Cerebellar nuclear complex (tissue), 1 donor: Measurements from ENCODE around the gene A3GALT2.

Experiments
- DNase-seq, 2 experiments: peaks; one replicate each; lab custom pipeline; 2025; lab: John Stamatoyannopoulos, UW

Gene A3GALT2

DNA sequence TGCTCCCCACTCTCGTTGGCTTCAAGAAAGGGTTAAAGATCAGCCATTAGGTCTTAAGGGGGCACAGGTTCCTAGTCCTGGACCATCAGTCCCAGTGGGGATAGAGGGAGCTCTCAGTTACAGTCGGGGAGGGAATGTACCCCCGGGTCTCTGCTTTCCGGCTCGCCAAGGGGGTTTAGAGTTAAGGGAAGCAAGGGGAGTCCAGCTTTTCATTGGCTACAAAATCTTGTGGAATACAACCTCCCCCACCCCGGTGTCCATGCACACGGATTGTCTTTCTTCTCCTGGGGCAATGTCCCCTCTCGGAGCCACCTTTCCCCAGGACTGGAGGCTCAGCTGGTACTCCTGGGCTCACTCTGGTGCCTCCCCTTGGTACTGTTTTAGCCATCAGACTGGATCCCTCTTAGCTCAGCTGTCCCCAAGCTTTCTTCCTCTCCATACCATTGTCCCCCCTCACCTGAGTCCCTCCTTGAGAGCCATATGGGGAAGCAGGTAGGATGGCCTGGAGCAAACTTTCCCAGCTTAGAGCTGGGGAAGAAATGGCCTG lies at the start of gene A3GALT2:
Gene A3GALT2 (minus strand): TSS at position 480 of the 547 bp plus-strand sequence. CDS start 0 bp downstream, at position 480.
- DNase-seq, result no peak

- DNase-seq, result peak in 1 of 2 experiments; percentile 21
These were observed 49.4 kb upstream of the A3GALT2 start for GRCh38 chr1:33370301-33370700.

DNA sequence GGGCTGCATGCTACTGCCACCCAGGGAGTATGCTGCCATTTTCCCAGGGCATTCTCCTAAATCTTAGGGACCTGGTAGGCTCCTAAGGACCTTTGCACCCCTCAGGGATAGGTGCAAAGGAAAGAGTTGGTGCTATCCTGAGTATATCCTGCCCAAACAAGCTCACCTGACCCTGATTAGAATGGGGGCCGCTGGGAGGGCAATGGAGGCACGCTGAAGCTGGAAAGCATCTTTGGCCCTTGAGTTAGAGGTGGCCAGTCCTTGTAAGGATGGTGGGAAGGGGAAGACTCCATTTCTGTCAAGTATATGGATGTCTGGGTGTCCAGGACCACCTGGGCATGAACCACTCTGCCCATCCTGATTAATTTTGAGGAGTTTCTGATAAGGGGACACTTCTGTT lies 48.9 kb upstream of the A3GALT2 start:
- DNase-seq, result no peak

GRCh38 chr1:33369081-33369480 lies 48.2 kb upstream of the A3GALT2 start:
- no peak for DNase-seq

DNA sequence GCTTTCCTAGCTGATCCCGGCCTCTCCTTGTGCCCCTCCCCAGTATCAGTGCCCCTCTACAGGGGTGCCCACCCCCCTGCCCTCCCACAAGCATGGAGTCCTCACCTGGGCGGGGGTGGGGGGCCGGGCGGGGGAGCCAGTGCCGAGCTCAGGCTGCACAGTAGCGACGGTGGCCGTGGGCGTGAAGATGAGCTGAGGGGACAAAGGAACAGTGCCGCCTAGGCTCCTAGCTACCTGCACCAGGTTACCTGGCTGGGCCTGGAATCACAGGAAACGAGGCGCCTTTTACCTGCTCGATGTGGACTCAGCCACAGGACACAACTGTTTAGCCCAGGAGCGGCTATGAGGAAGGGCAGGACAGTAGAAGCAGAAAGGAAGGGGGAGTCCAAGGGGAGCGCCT lies 47.5 kb upstream of the A3GALT2 start:
- no peak for DNase-seq

- DNase-seq, result peak in 1 of 2 experiments; percentile 93
These were observed 46.8 kb upstream of the A3GALT2 start for GRCh38 chr1:33367485-33368405.

DNA sequence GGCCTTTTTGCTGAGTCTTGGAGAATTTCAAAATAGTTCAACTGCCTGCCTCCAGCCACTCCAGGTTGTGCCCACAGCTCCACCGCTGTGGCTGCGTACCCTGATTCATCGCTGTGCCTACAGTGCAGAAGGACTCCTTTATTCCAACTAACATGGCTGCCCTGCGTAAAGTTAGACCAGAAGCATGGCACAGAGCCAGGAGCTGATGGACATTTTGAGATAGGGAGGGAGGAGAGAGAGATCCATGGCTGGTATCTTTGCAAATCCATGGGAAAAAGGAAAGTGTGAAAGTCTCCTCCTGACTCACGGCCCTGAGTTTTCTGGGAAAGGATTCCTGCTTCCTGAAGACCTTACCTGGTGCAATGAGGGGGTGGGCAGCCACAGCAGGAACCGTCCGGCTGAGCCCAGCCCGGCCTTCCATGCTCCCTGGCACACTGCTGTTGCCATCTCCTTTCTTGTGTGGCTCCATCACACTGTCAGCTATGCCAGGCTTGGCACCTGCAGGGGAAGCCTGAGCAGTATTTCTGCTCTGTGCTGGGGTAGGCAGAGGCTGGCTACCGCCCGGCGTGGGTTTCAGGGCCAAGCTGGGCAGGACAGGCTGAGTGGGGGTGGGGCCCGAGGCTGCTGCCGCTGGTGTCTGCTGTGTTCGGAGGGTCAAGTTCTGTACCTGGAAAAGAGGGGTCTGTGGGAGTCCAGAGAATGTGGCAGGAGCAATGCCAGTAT lies 46.0 kb upstream of the A3GALT2 start:
- no peak for DNase-seq

DNA sequence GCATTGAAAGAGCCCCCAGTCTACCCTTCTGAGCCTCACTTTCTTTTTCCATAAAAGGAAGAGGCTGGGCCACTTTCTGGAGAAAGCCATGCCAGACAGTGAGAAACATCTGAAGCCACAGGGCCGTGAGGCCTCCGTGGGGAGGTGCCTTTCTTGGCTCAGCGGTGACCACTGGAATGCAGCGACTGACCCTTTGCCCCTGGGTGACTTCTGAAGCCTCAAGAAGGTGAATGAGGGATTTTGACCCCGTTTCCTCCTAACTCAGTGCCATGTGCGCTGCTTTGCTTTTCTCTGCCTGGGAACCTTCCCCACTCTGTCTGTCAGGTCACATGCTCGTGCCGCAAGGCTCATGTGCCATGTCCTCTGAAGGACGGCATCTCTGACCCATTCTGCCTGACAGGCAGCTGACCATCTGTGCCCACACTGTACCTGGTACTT lies 44.7 kb upstream of the A3GALT2 start:
- DNase-seq, result peak in 1 of 2 experiments; percentile 42

DNA sequence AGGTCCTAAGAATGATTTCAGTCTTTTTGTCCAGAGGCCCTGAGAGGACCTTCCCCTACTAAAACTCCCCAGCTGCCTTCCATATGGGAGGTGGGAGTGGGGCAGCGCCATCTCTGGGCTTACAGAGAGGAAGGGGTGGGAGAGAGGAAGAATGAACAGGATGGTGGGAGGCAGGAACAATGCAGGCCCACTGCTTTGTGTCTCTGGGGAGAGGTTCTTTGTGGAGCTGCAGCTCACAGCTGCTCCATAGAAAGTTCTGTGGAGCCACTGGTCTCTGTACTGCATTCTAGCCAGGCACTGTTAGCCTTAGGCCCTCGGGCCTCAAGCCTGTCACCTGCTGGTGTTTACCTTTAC lies 43.6 kb upstream of the A3GALT2 start:
- DNase-seq, result no peak

- DNase-seq, result no peak
These were observed 42.6 kb upstream of the A3GALT2 start for GRCh38 chr1:33363470-33363861.

- DNase-seq, result no peak
These were observed 42.1 kb upstream of the A3GALT2 start for GRCh38 chr1:33363021-33363420.

GRCh38 chr1:33361532-33362235 lies 40.8 kb upstream of the A3GALT2 start:
- no peak for DNase-seq

GRCh38 chr1:33360367-33360766 lies 39.5 kb upstream of the A3GALT2 start:
- no peak for DNase-seq

- DNase-seq, result no peak
These were observed 39.0 kb upstream of the A3GALT2 start for GRCh38 chr1:33359931-33360330.

- DNase-seq, result no peak
These were observed 38.1 kb upstream of the A3GALT2 start for GRCh38 chr1:33358795-33359503.

- DNase-seq, result no peak
These were observed 37.4 kb upstream of the A3GALT2 start for GRCh38 chr1:33358114-33358794.

DNA sequence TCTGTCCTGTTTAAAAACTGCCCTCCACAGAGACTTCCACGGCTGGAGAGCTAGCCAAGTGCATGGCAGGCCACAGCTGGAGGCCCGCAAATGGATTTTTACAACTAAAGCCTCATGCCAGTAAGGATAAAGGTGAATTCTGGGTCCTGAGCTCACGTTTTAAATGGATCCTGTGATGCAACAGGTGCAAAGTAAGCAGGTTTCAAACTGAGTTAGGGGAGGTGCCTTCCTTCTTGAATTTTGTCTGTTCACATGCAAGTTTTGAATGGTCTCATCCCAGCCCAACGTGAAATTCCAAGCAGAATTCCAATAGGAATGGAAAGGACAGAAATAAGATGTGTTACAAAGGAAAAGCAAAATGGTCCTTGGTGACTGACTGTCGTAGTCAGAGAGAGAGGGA lies 36.2 kb upstream of the A3GALT2 start:
- DNase-seq, result no peak

DNA sequence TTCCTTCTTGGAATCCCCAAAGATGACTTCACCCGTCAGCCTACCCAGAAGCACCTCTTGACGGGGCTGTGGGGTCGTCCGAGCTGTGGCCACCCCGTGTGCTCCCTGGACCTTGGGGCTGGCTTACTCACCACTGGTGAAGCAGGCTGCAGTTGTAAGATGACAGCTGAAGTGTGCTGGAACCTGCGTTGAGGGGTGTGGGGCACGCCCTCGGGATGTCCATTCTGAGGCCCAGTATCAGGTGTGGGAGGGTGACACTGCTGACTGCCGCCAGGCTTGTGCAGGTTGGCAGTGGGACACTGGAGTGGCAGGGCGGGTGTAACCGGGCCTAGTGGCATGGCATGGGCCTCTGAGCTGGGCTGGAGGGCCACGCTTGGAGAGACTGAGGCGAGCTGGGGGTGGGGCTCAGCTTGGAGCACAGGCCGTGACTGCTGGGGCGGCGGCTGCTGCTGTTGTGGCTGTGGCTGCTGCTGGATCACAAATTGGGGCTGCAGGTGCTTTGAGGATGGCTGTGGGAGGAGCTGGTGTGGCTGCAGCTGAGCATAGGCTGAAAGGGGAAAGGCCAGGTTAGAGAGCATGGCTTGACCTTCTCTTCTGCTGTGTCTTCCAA lies 33.9 kb upstream of the A3GALT2 start:
- no peak for DNase-seq

GRCh38 chr1:33353531-33353930 lies 32.6 kb upstream of the A3GALT2 start:
- no peak for DNase-seq

DNA sequence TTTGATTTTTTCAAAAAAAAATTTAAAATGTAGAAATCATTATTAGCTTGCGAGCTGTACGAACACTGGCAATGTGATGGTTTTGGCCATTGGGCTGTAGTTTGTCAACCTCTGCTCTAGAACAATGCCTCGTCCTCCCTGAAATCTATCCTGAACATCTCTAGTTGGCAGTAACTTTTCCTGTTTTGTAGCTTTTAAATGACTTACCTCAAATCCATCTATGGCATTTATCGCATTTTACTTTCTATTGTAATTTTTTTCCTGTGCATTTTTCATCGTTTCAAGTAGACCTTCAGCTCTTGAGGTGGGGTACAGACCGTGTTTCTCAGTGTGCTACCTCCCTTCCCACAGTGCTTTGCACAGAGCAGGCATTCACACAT lies 30.4 kb upstream of the A3GALT2 start:
- DNase-seq, result no peak
